ENCODE results near the gene TMX1. TPM values are rescaled to one million over a fixed set of nuclear protein-coding genes. Genes with fewer than 3 reads are reported as not detected.

Gene TMX1
- total and polyA plus RNA-seq, 10 of the 15 experiments (the other 5 are each of a cell fraction or from before 2014, with no cell fraction given): 29.1 to 152 (median 52.0) TPM

DNA sequence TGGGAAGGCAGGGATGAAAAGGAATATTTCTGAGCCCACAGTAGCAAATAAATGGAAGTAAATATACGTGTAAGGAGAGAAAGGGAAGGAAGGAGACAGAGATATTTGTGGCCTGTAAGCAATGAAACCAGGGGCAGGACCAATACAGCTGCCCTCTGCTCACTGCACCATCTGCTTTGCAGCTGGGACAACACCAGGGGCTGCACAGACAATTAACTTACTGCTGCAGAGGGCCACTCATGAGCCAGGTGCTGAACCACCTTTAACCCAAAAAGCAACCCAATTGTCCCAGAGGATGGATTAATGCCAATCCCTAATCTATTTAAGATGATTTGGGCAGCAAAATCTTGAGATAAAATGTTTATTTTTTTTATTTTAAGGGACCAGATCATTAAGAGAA lies 30.6 kb upstream of the TMX1 start:
- no peak for FAIRE-seq
- 0 out of 2 replicates have a peak, but pooled peaks cover 2% of the 10 kb centered on the region for H3K4me1 ChIP-seq (ENCODE audit: control insufficient read depth, insufficient read depth, low read length)
- H3K9ac ChIP-seq (ENCODE audit: control insufficient read depth, insufficient read depth, low read length): no peak overlapping the region
- BruUV-seq (replicated peaks): no TSS peak
- H3K4me3 ChIP-seq: no peak overlapping the region
- H3K27ac ChIP-seq (ENCODE audit: control insufficient read depth, insufficient read depth): no peak overlapping the region
- WGBS (ENCODE audit: insufficient coverage, insufficient replicate concordance, low lambda C conversion rate, missing lambda C conversion rate): 0% methylated on average over 1 of the region's 1 CpG
- no peak for DNase-seq (ENCODE audit: low read depth, low spot score)
- intact Hi-C loops (cut with micrococcal nuclease; ENCODE audit: unreplicated experiment): no loop called here
- no peaks in the 10 kb centered on the region; a peak in 1 of 4 replicates for H3K27me3 ChIP-seq (replicated peaks in 1 of 2; ENCODE audit: control insufficient read depth in 2 of 2, insufficient read depth in 2 of 2, low read length in 1 of 2)
- in situ Hi-C loops (cut with MboI): no loop called here
- H2AFZ ChIP-seq (ENCODE audit: control insufficient read depth, low read depth, low read length): no peak overlapping the region
- no peaks in the 10 kb centered on the region for H3K36me3 ChIP-seq (ENCODE audit: control insufficient read depth in 2 of 2, insufficient read depth in 2 of 2, low read length in 1 of 2)
- H3K79me2 ChIP-seq (ENCODE audit: control insufficient read depth, insufficient read depth, low read length): no peaks in the 10 kb centered on the region
- ChIA-PET SMC1A (ENCODE audit: uncharacterized antibody, unreplicated experiment) (interaction anchor here (0.6 to 1.5 kb wide), 2 partner anchors 9 kb away, joined by 3 read pairs; no protein-coding TSS in a partner anchor), RAD21 (ENCODE audit: unreplicated experiment) (interaction anchor here (1.5 kb wide), 1 partner anchor 10 kb away, joined by 3 read pairs; no protein-coding TSS in a partner anchor), CTCF (interaction anchor here (1.0 to 2.0 kb wide), 3 partner anchors 9 to 53 kb away, joined by 3 to 10 read pairs (median 4); no protein-coding TSS in a partner anchor), POLR2A (interaction anchor here (0.5 kb wide), 1 partner anchor 49 kb away, joined by 4 read pairs; no protein-coding TSS in a partner anchor)
- no peaks in the 10 kb centered on the region; the same call in 2 of the 3 replicates for H3K9me3 ChIP-seq (replicated peaks; ENCODE audit: control insufficient read depth, insufficient read depth, low read length)
- TF ChIP-seq RELA (IDR thresholded peaks at IDR 0.05; ENCODE audit: borderline replicate concordance, partially characterized antibody) (no peak), TCF12 (IDR thresholded peaks at IDR 0.05; ENCODE audit: low read depth, low read length) (0 out of 2 replicates have a peak, but pooled peaks have one; percentile 22), TCF3 (IDR thresholded peaks at IDR 0.05; ENCODE audit: borderline replicate concordance, insufficient read depth, low read depth, low read length) (0 out of 2 replicates have a peak, but pooled peaks have one; percentile 17)
- no peak overlapping the region for H3K4me2 ChIP-seq (ENCODE audit: control insufficient read depth, insufficient read depth)
- peak; percentile 81 for ATAC-seq
- no peaks in the 10 kb centered on the region for H4K20me1 ChIP-seq (ENCODE audit: control insufficient read depth, insufficient read depth)

DNA sequence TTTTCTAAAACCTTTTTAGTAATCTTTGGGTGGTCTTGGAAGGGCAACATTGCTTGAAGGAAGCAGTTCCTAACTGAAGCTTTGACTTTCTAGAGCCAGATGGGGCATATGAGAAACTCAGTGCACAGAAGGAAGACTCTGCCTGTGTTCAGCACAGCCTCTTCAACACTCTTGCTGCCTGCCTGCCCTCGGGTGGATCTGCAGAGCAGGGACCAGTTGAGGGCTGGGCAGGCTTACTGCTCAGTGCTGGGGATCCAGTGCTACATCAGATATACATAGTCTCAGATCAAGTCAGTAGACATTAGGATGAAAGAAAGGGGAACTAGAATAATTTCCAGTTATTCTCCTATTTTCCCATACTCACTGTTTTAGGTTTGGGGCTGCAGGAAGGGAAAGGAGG lies 29.5 kb upstream of the TMX1 start:
- Histone ChIP-seq H4K20me1 (ENCODE audit: control insufficient read depth, insufficient read depth) (no peaks in the 10 kb centered on the region), H3K9me3 (replicated peaks; ENCODE audit: control insufficient read depth, insufficient read depth, low read length) (no peaks in the 10 kb centered on the region; the same call in 2 of the 3 replicates), H3K79me2 (ENCODE audit: control insufficient read depth, insufficient read depth, low read length) (no peaks in the 10 kb centered on the region), H3K4me3 (no peak overlapping the region), H3K27ac (ENCODE audit: control insufficient read depth, insufficient read depth) (no peak overlapping the region), H3K9ac (ENCODE audit: control insufficient read depth, insufficient read depth, low read length) (no peak overlapping the region), H2AFZ (ENCODE audit: control insufficient read depth, low read depth, low read length) (no peak overlapping the region), H3K27me3 (replicated peaks in 1 of 2; ENCODE audit: control insufficient read depth in 2 of 2, insufficient read depth in 2 of 2, low read length in 1 of 2) (no peaks in the 10 kb centered on the region; a peak in 1 of 4 replicates), H3K4me1 (ENCODE audit: control insufficient read depth, insufficient read depth, low read length) (0 out of 2 replicates have a peak, but pooled peaks cover under 1% of the 10 kb centered on the region), H3K36me3 (ENCODE audit: control insufficient read depth in 2 of 2, insufficient read depth in 2 of 2, low read length in 1 of 2) (no peaks in the 10 kb centered on the region), H3K4me2 (ENCODE audit: control insufficient read depth, insufficient read depth) (no peak overlapping the region)
- ChIA-PET POLR2A (no interaction called here), CTCF (interaction anchor here (2.0 kb wide), 1 partner anchor 8 kb away, joined by 10 read pairs; no protein-coding TSS in a partner anchor), RAD21 (ENCODE audit: unreplicated experiment) (interaction anchor here (1.4 kb wide), 1 partner anchor 29 kb away, joined by 3 read pairs; the partner anchor contains the start of gene TMX1), SMC1A (ENCODE audit: uncharacterized antibody, unreplicated experiment) (no interaction called here)
- BruUV-seq (replicated peaks): no TSS peak
- intact Hi-C loops (cut with micrococcal nuclease; ENCODE audit: unreplicated experiment): no loop called here
- no peak for FAIRE-seq
- no peak for TF ChIP-seq BCL11A (IDR thresholded peaks at IDR 0.05; ENCODE audit: low read depth, low read length)
- TF ChIP-seq GABPA (IDR thresholded peaks at IDR 0.05; ENCODE audit: low read depth): no peak
- TF ChIP-seq ETV6 (conservative IDR thresholded peaks at IDR 0.05 in 1 of 2, IDR thresholded peaks at IDR 0.05 in 1 of 2; ENCODE audit: borderline replicate concordance in 1 of 2, low read depth in 1 of 2): no peak
- no peak for TF ChIP-seq RAD21 (IDR thresholded peaks at IDR 0.05; ENCODE audit: insufficient read depth, low read depth, low read length)
- TF ChIP-seq TAF1 (IDR thresholded peaks at IDR 0.05; ENCODE audit: borderline replicate concordance, low read depth, low read length): no peak
- TF ChIP-seq, protein P1, sequence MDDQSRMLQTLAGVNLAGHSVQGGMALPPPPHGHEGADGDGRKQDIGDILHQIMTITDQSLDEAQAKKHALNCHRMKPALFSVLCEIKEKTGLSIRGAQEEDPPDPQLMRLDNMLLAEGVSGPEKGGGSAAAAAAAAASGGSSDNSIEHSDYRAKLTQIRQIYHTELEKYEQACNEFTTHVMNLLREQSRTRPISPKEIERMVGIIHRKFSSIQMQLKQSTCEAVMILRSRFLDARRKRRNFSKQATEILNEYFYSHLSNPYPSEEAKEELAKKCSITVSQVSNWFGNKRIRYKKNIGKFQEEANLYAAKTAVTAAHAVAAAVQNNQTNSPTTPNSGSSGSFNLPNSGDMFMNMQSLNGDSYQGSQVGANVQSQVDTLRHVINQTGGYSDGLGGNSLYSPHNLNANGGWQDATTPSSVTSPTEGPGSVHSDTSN (IDR thresholded peaks at IDR 0.05; ENCODE audit: insufficient replicate concordance, low read depth, low read length): no peak
- no peak for TF ChIP-seq CBX3 (IDR thresholded peaks at IDR 0.05; ENCODE audit: borderline replicate concordance, low read depth)
- TF ChIP-seq, protein P2, sequence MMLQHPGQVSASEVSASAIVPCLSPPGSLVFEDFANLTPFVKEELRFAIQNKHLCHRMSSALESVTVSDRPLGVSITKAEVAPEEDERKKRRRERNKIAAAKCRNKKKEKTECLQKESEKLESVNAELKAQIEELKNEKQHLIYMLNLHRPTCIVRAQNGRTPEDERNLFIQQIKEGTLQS (IDR thresholded peaks at IDR 0.05; ENCODE audit: borderline replicate concordance, extremely low read depth, low read depth, low read length): no peak
- DNase-seq (ENCODE audit: low read depth, low spot score): no peak
- WGBS (ENCODE audit: insufficient coverage, insufficient replicate concordance, low lambda C conversion rate, missing lambda C conversion rate): 35% methylated on average over 1 of the region's 1 CpG
- in situ Hi-C loops (cut with MboI): no loop called here
- ATAC-seq: peak; percentile 78
